ENCODE data around the gene KHDRBS2.

Gene KHDRBS2

DNA sequence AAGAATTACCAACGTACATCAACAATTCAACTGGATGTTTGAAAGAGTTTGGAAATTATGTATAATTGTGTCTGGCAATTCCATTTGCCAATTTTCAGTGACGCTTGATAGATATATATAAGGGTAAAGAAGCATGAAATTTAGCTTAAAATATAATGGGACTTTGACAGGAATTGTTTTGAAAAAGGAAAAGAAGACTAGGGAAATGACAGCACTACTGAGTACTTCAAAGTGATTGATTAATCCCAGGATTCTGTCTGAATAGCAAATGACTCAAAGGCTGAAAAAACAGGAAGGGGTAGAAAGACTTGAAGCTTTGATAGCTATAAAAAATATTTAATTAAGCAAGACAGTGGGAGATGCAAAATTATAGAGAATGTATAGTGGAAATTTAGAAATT is 200.0 kb downstream of the KHDRBS2 start:
- no peaks in the 10 kb centered on the region for H3K27me3 ChIP-seq (ENCODE audit: insufficient read depth, poor library complexity, severe bottlenecking)
- H3K4me3 ChIP-seq (replicated peaks; ENCODE audit: insufficient read depth, low read length), result no peak overlapping the region
- TF ChIP-seq GABPA (IDR thresholded peaks at IDR 0.05; ENCODE audit: low read depth) (no peak), SPI1 (IDR thresholded peaks at IDR 0.05; ENCODE audit: borderline replicate concordance, low read depth) (no peak)
- TF ChIP-seq, protein P1, sequence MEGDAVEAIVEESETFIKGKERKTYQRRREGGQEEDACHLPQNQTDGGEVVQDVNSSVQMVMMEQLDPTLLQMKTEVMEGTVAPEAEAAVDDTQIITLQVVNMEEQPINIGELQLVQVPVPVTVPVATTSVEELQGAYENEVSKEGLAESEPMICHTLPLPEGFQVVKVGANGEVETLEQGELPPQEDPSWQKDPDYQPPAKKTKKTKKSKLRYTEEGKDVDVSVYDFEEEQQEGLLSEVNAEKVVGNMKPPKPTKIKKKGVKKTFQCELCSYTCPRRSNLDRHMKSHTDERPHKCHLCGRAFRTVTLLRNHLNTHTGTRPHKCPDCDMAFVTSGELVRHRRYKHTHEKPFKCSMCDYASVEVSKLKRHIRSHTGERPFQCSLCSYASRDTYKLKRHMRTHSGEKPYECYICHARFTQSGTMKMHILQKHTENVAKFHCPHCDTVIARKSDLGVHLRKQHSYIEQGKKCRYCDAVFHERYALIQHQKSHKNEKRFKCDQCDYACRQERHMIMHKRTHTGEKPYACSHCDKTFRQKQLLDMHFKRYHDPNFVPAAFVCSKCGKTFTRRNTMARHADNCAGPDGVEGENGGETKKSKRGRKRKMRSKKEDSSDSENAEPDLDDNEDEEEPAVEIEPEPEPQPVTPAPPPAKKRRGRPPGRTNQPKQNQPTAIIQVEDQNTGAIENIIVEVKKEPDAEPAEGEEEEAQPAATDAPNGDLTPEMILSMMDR (IDR thresholded peaks at IDR 0.05; ENCODE audit: insufficient read depth, low read length), result no peak
- H3K27ac ChIP-seq (replicated peaks), result no peak overlapping the region
- no peak for DNase-seq (ENCODE audit: low read depth in 1 of 2, low spot score in 1 of 2)

DNA sequence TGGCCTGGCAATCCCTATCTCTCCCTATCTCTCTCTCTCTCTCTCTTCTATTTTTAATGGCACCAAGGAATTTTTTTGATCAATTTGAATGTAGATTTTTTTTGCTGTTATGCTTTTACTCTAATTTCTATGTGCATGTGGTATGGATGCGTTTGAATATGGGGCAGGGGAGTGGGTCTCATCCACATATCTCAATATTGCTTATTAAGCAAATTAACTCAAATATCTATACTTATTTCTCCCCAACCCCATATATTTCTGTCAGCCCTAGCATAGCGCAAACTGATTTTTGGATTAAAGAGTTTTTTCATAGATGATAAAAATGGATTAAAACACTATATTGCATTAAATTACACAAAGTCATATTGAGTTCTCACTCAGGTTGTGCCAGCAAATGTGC is 210.2 kb downstream of the KHDRBS2 start:
- H3K4me3 ChIP-seq (replicated peaks; ENCODE audit: insufficient read depth, low read length), result no peak overlapping the region
- TF ChIP-seq SPI1 (IDR thresholded peaks at IDR 0.05; ENCODE audit: borderline replicate concordance, low read depth), result no peak
- TF ChIP-seq, protein P2, sequence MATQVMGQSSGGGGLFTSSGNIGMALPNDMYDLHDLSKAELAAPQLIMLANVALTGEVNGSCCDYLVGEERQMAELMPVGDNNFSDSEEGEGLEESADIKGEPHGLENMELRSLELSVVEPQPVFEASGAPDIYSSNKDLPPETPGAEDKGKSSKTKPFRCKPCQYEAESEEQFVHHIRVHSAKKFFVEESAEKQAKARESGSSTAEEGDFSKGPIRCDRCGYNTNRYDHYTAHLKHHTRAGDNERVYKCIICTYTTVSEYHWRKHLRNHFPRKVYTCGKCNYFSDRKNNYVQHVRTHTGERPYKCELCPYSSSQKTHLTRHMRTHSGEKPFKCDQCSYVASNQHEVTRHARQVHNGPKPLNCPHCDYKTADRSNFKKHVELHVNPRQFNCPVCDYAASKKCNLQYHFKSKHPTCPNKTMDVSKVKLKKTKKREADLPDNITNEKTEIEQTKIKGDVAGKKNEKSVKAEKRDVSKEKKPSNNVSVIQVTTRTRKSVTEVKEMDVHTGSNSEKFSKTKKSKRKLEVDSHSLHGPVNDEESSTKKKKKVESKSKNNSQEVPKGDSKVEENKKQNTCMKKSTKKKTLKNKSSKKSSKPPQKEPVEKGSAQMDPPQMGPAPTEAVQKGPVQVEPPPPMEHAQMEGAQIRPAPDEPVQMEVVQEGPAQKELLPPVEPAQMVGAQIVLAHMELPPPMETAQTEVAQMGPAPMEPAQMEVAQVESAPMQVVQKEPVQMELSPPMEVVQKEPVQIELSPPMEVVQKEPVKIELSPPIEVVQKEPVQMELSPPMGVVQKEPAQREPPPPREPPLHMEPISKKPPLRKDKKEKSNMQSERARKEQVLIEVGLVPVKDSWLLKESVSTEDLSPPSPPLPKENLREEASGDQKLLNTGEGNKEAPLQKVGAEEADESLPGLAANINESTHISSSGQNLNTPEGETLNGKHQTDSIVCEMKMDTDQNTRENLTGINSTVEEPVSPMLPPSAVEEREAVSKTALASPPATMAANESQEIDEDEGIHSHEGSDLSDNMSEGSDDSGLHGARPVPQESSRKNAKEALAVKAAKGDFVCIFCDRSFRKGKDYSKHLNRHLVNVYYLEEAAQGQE (IDR thresholded peaks at IDR 0.05; ENCODE audit: insufficient replicate concordance, low read depth), result no peak
- TF ChIP-seq, protein P1 (IDR thresholded peaks at IDR 0.05; ENCODE audit: insufficient read depth, low read length), result no peak
- TF ChIP-seq GABPA (IDR thresholded peaks at IDR 0.05; ENCODE audit: low read depth), result no peak
- TF ChIP-seq POLR2AphosphoS5 (IDR thresholded peaks at IDR 0.05; ENCODE audit: low read depth), result no peak
- H3K27me3 ChIP-seq (ENCODE audit: insufficient read depth, poor library complexity, severe bottlenecking), result no peaks in the 10 kb centered on the region
- DNase-seq (ENCODE audit: low read depth in 1 of 2, low spot score in 1 of 2), result no peak
- H3K27ac ChIP-seq (replicated peaks), result no peak overlapping the region

DNA sequence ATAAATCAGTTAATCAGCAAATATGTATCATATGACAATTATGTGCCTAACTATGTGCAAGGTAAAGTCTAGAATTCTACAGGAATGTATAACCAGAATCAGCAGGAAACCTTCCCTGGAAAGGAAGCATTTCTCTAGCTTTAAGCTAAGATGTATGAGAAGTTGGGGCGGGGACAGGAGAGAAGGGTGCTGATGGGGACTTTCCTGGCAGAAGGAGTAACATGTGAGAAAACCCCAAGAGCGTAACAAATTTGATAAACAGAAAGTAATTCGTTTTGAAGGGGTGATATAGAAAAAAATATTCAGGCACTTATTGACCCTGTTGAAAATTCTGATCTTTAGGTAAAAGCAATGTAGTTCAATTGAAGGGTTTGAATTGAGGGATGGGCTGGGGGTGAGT is 226.1 kb downstream of the KHDRBS2 start:
- H3K27ac ChIP-seq (replicated peaks), result no peak overlapping the region
- H3K27me3 ChIP-seq (ENCODE audit: insufficient read depth, poor library complexity, severe bottlenecking), result no peaks in the 10 kb centered on the region
- no peak overlapping the region for H3K4me3 ChIP-seq (replicated peaks; ENCODE audit: insufficient read depth, low read length)
- TF ChIP-seq GABPA (IDR thresholded peaks at IDR 0.05; ENCODE audit: low read depth) (no peak), POLR2AphosphoS5 (IDR thresholded peaks at IDR 0.05; ENCODE audit: low read depth) (no peak)
- TF ChIP-seq, protein P1 (IDR thresholded peaks at IDR 0.05; ENCODE audit: insufficient read depth, low read length), result no peak
- no peak for DNase-seq (ENCODE audit: low read depth in 1 of 2, low spot score in 1 of 2)

DNA sequence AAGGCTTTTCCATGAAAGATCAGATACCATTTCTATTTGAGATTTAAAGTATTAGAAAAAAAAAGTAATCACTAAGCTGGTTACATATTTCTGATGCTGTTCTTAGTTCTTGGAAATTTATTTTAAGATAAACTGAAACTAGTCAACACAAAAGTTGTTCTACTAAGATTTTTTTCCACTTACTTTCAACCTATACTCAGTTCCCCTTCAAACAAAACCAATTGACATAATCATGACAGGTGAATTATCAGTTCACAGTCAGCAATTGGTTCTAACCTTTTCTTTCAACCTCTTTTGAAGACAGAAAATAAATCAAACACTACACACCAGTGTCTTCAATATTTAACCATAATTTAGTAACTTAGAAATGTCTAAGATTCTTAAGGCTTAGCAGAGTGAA is 228.7 kb downstream of the KHDRBS2 start:
- DNase-seq (ENCODE audit: low read depth in 1 of 2, low spot score in 1 of 2), result no peak
- Histone ChIP-seq H3K27ac (replicated peaks) (no peak overlapping the region), H3K27me3 (ENCODE audit: insufficient read depth, poor library complexity, severe bottlenecking) (no peaks in the 10 kb centered on the region), H3K4me3 (replicated peaks; ENCODE audit: insufficient read depth, low read length) (no peak overlapping the region)
- TF ChIP-seq SPI1 (IDR thresholded peaks at IDR 0.05; ENCODE audit: borderline replicate concordance, low read depth) (no peak), GABPA (IDR thresholded peaks at IDR 0.05; ENCODE audit: low read depth) (no peak)

DNA sequence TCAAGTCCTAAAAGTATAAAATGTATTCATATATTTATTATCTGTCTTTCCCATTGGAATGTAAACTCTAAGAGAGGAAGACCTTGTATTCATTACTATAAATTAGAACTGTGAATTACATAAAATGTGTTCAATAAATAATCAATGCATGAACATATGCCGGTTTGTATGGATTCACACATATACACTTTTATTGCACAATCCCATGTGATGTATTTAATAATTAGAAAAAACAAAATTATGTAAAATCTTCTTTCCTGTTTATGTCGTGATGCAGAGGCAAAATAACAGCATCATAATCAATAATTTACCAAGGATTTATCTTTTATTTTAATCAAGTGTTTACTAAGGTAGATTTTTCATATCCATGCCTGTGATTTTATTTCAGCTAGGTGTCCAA is 240.5 kb downstream of the KHDRBS2 start:
- H3K4me3 ChIP-seq (replicated peaks; ENCODE audit: insufficient read depth, low read length), result no peak overlapping the region
- DNase-seq (ENCODE audit: low read depth in 1 of 2, low spot score in 1 of 2), result no peak
- H3K27me3 ChIP-seq (ENCODE audit: insufficient read depth, poor library complexity, severe bottlenecking), result no peaks in the 10 kb centered on the region
- no peak overlapping the region for H3K27ac ChIP-seq (replicated peaks)
- TF ChIP-seq SPI1 (IDR thresholded peaks at IDR 0.05; ENCODE audit: borderline replicate concordance, low read depth), result no peak
- no peak for TF ChIP-seq POLR2AphosphoS5 (IDR thresholded peaks at IDR 0.05; ENCODE audit: low read depth)
- TF ChIP-seq, protein P1 (IDR thresholded peaks at IDR 0.05; ENCODE audit: insufficient read depth, low read length), result no peak
- TF ChIP-seq, protein P2 (IDR thresholded peaks at IDR 0.05; ENCODE audit: insufficient replicate concordance, low read depth), result no peak
- TF ChIP-seq GABPA (IDR thresholded peaks at IDR 0.05; ENCODE audit: low read depth), result no peak
